ENCODE measurements around the gene PHIP.
A peak's percentile ranks its signal among the peaks of the same experiment; 100 is the strongest.
"Not testable (repeated sequence)": the region's sequence is repeated elsewhere in the genome, so short reads cannot be mapped to it uniquely, and the experiment has no call there.

Gene PHIP

DNA sequence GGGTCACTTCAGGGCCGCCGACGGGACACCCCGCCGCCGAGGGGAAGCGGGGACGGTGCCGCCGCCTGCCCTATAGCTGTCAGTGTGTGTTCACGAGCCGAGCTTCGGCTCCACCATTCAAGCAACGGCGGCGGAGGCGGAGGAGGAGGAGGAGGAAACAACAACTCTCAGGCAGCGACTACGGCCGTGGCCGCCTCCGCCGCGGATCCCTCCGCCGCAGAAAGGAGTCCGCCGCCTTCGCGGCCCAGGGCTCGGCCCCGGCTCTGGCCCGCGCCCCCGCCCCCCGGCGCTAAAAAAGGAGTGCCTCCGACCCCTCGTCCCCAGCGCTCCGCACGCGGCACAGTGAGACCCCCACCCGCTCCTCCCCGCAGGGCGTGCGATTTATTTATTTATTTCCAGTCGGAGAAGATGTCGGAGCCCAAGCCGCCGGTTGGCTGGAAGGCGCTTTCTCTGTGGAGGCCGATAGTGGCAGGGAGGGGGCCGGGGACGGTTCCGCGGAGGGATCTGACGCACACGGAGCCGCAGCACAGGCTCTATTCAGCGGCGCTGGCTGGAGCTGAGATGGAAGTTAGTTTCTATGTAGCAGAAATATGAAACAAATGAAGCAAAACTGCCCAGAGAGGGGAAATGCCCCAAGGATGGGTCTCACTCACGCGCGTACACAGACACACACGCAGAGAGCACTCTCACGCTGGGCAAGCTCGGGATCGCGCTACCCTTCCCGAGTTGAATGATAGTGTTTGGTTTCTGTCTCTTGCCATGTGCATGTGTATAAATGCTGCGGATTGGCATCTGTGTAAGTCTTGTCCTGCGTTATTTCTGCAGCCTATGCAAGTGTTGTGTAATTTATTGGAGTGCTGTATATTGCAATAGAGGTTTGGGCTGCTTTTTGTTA lies at the start of gene PHIP:
Gene PHIP (minus strand): TSS at position 180 of the 895 bp plus-strand sequence. CDS start 186 bp downstream, outside the sequence.
- peak; percentile 83 for DNase-seq (ENCODE audit: low spot score)

DNA sequence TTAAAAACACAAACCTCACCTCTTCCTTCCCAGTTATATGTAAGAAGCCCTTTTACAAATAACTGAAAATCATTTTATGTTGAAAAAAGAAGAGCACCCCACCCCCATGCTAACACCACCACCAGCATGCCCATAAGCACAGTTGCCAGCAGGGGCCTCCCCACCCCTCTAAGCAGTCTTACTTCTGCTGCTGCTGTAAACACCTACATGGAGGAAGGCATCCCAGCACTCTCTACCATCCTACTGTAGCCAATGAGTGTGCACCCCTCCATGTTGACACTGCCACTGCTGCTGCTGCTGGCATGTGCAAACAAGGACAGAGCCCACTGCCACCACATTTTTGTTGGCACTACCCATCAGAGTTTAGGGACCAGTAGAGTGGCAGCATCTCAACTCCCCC lies 49.6 kb upstream of the PHIP start:
- DNase-seq (ENCODE audit: low spot score): no peak

DNA sequence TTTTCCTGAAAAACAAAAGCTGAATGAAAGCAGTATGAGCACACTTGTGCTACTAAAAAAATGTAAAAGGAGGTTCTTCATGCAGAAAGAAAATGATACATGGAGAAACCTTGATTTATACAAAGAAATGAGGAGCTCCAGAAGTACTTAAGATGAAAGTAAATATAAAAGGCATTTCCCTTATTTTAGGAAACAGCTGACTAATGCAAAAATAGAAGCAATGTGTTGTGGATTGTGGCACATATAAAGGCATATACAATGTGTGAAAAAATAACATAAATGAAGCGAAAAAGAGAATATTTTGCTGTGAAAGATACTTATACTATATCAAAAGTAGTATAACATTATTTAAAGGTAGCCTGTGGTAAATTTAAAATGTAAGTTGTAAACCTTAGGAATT lies 41.2 kb upstream of the PHIP start:
- no peak for DNase-seq (ENCODE audit: low spot score)

DNA sequence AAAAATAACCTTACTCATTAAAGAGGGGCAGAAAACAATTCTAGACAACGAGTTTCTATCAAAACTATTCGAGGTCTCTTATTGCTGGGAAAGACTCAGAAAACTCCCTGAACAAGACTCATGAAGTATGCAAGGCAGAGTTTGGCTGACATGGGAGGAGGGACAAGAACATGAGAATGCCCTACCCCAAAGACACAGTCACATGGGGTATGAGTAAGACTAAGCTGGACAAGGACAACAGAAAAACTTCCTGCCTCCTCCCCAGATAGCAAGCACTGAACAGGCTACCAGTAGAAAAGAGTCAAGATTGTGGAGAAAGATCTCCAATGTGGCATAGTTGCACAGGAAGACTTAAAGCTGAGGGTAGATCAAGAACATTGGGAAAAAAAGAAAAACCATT lies 39.7 kb upstream of the PHIP start:
- DNase-seq (ENCODE audit: low spot score): no peak

DNA sequence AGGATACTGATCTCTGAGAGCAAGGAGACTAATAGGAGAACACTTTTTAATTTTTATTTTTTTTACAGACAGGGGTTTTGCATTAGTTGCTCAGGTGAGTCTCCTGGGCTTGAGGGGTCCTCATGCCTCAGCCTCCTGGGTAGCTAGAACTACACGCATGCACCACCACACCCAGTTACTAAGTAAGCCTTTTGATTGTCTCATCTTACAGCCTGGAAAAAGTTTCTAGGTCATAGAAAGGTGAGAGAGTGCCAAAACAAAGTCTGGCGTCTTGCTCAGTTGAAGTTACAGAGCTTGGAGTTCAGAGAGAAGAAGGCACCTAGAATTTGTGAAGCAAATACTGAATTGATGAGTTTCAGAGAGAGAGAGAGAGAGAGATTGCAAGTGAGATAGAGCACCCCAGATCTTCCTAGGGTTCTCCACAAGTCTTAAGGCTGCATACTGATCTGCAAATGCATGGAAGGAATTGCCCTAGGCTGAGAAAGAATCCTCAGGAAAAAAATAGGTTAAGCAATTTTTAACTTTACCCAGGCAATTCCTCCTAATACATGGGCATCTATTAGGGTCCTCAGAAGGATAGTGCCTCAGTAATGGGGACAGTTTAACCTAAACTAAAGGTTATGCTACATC lies 37.6 kb upstream of the PHIP start:
- no peak for DNase-seq (ENCODE audit: low spot score)

DNA sequence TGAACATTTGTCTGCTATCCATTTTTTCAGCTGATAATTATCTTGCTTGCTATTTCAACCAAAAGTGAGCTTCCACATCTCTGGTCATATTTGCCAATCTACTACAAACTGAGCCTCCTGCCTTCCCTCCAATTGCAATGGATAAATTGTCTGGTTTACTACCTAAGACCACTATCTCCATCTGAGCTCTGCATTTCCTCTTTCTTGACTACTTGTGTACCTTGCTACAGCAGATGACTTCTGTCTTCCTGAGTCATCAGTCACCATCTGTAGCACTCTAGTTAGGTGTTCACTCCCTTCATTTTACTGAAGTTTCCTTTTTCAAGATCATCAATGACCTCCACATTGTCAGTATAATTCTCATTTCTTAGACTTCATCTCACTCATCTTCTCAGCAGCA lies 33.5 kb upstream of the PHIP start:
- DNase-seq (ENCODE audit: low spot score): no peak

DNA sequence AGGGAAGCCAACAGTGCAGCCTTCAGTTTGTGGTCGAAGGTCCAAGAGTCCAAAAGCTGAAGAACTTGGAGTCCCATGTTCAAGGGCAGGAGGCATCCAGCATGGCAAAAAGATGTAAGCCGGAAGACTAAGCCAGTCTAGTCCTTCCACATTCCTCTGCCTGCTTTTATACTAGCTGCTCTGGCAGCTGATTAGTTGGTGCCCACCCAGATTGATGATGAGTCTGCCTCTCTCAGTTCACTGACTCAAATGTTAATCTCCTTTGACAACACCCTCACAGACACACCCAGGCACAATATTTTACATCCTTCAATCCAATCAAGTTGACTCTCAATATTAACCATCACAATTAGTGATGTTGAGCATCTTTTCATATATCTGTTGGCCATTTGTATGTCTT lies 23.1 kb upstream of the PHIP start:
- no peak for DNase-seq (ENCODE audit: low spot score)

DNA sequence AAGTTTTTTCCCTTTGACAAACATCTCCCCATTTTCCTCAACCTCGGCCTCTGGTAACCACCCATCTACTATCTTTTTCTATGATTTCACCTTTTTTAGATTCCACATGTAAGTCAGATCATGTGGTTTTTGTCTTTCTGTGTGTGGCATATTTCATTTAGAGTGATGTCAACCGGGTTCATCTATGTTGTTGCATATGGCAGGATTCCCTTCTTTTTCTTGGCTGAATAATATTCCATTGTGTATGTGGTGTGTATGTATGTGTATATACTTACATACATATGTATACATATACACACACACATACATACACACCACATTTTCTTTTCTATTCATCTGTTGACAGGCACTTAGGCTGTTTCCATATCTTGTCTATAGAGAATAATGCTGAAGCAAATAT lies 22.2 kb upstream of the PHIP start:
- DNase-seq (ENCODE audit: low spot score): no peak

DNA sequence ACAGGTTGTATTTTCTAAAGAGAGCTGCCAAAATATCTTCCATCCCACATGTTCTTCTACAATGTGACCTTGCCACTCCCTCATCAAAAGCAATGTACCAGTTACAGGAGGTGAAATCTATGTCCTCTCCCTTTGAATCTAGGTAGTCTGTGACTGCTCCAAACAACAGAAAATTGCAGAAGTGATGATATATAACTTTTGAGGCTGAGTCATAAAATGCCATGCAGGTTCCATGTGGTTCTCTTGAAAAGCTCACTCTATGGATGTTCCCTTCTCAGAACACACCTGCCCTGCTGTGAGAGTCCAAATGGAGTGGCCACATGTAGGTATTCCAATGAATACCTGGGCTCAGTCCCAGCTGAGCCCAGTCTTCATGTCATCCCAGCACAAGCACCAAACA lies 16.9 kb upstream of the PHIP start:
- no peak for DNase-seq (ENCODE audit: low spot score)

DNA sequence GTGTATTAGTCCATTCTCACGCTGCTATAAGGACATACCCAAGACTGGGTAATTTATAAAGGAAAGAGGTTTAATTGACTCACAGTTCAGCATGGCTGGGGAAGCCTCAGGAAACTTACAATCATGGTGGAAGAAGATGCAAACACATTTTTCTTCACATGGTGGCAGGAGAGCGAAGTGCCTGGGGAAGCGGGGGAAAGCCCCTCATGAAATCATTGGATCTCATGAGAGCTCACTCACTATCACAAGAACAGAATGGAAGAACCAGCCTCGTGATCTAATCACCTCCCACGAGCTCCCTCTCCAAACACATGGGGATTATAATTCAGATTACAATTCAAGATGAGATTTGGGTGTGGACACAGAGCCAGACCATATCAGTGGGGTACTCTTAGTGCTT lies 13.7 kb upstream of the PHIP start:
- not testable (repeated sequence) for DNase-seq (ENCODE audit: low spot score)

DNA sequence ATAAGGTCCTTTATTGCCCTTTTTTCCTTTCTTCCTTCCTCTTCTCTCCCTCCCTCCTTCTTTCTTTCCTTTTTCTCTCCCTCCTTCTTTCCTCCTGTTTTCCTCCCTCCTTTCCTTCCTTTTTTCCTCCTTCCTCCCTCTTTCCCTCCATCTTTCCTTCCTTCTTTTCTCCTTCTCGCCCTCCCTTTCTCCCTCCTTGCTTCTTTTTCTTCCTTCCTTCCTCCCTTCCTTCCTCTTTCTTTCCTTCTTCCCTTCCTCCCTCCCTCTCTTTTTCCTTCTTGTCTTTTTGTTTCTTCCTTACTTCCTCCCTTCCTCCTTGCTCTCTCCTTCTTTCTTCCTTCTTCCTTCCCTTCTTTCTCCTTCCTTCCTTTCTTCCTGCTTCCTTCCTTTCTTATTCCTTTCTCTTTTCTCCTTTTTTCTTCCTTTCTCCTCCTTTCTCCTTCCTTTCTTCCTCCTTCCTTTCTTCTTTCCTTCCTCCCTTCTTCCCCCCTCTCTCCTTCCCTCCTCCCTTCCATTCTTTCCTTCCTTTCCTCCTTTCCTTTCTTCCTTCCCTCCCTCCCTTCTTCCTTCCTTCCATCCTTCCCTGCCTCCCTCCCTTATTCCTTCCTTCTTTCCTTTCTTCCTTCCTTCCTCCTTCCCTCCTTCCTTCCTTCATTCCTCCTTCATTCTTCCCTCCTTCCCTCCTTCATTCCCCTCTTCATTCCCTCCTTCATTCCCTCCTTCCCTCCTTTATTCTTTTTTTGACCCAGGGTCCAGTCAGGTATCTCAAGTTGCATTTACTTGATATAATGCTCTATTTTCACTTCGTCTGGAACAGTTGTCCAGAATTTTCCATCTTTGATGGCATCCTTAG lies 11.7 kb upstream of the PHIP start:
- no peak for DNase-seq (ENCODE audit: low spot score)

DNA sequence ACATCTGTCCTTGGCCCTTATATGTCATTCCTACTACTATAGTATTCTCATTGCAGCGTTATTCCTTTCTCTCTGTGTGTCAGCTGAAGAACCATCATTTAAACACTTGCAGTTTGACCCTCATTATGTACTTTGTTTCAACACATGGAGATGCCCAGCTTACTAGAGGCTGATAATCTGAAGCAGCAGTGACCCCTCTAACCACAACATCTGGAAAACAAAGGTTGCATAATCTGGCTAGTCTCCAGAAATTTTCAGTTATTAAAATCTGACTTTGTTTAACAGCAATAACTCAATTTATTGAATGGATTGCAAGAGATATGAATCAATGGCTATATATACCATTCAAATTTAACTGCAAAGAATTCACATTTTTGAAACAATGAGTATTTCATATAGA lies 6.6 kb upstream of the PHIP start:
- DNase-seq (ENCODE audit: low spot score): no peak

DNA sequence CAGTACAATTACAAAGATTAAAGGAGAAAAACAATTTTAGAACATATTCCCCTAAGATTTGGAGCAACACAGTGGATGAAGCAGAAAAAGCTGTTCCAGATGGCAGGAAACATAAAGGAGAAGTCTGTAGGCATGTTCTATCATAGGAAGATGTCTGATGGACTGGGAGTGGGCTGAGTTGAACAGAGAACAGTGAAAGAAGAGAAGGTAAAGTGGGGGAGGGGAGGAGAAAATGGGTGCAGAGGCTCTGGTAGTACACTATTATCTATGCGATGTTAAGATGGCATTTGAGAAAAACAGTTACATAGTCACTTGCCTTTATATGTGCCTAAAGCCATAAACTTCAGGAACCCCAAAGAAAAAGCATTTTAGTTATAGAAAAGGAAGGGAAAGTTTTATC lies 4.2 kb upstream of the PHIP start:
- DNase-seq (ENCODE audit: low spot score): no peak

DNA sequence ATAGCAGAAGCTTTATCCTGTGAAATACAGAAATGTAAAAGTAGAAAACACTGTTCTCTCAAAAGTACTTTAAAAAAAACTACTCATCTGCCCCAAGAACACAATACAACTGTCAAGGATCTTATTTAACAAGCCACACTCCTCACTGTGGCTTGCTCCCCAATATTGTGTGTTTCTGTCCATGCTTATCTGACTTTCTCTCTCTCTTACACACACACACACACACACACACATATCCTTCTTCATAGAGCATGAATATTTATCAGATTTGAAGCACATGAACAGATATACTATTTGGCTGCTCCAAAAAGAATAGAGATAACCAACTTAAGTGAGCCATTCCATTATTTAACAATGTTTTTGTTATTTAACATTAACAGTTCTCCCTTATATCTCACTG lies 3.6 kb upstream of the PHIP start:
- DNase-seq (ENCODE audit: low spot score): no peak

DNA sequence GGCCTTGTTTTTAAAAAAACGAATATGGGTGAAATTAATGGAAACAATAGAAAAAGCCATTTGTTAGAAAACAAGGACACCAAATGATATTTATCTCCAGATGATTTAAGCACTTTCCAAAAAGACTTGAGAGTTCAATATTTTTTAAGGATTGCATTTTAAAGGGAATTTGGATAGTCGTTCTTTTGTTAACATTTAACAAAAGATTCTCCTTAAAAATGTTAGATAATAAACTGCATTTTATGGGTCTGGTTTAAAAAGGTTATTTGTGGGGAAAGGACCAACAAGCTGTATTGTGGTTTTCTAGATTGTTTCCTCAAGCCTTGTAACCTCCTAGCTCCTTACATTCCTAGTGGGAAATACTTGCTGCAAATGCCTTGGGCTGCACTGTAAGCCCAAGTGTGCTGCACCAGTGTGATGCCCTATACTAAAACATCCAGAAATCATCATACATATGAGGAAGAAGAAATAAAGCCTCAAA lies 1.5 kb upstream of the PHIP start:
- no peak for DNase-seq (ENCODE audit: low spot score)

DNA sequence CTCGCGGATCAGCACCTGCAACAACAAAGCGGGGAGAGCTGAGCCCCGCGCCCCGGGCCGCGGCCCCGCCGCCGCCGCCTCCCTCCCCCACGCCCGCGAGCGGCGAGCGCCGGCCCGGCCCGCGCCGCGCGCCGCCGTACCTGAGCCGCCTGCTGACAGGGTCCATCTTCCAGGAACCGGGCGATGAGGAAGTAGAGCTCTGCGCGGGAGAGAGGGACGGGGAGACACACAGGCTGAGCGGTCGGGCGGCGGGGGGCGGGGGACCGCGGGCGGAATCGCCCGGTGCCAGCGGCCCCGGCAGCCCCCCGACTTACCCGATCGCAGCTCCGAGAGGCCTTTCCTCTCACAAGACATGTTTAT lies 359 bp downstream of the PHIP start:
- DNase-seq (ENCODE audit: low spot score): peak; percentile 25

DNA sequence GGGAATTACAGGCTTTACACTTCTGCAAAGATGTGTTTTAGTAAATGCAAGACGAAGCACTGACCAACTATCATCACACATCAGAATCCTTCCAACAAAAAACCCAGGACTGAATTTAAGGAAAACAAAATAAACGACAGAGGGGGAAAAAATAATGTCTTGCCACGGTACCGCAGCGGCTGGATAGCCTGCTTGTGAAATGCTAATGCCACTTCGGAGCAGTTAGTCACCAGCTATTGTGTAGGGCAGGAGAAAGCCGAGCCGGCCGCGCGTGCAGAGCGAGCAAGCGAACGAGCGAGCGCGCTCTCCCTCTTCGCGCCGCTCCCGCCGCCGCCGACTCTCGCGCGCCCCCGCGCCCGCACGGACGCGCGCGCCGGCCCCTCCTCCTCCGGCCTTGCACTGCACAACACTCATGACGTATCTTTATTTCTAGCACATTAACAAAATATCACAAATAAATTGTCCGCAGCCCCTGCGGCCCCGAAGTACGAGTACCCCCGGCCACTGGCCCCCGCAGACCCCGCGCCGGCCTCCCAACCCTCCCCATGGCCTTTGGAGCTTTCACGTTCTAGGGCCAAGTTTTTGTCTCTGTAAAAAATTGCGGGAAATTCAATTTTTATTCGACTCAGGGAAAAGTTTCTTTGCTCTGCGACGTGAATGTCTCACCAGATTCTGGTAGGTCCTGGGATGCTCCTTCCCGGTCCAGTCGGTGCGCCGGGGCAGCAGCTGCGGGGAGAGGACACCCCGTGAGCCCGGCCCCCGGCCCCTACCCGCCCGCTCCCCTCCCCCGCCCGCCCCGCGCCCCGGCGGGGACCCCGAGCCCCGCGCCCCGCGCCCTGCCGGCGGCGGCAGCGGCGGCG lies 1.0 kb downstream of the PHIP start:
- peak; percentile 85 for DNase-seq (ENCODE audit: low spot score)

DNA sequence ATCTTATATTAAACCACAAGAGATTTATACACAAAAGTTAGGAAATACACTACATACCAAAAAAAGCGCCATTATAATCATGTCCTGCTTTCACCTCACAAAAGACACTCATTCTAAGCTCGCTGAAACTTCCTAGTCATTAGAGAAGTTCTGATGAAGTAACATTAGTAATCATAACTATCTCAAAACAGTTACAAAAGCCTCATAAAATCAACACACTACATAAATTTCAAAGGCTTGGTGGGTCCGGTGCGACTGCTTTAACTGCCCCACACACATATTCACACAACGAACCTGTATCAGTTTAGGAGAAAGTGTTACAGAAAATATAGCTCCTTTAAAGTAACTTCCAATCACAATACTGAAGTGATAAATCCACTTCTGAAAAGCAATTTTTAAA lies 1.9 kb downstream of the PHIP start:
- DNase-seq (ENCODE audit: low spot score): no peak

DNA sequence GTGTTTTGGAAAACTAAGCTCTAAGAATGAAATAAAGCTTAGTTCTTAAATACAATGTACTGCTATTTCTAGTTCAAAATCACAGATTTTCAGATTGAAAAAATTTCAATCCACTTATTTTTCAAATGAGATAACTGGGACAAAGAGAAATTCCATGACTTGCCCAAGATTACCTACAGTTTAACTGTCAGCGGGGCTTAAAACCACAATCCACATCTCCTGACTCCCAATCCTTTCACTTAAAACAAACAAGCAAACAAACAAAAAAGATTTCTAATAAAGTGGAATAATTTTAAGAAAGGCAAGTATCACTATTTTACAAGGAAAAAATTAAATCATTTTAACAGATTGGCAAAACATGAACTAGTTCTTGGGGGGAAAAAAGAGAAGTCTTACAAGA lies 4.2 kb downstream of the PHIP start:
- no peak for DNase-seq (ENCODE audit: low spot score)

DNA sequence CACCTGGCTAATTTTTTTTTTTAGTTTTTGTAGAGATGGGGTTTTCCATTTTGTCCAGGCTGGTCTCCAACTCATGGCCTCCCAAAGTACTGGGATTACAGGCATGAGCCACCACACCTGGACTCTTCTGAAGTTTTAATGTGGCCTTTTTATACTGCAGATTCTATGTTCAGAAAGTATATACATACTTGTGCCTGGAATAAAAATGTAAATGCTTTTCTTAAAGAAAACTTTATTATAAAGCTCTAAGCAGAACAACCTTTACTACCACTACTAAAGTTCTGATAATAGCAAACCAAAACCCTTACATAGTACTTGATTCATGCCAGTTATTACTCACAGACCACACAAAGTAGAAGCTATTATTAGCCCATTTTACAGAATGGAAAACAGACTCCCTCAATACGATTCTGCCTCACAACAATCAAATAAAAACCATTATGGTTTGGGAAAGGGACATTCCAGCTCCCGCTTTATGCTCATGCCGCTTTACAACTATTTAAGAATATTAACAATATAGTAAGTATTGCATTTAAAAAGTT lies 5.3 kb downstream of the PHIP start:
- DNase-seq (ENCODE audit: low spot score): no peak

DNA sequence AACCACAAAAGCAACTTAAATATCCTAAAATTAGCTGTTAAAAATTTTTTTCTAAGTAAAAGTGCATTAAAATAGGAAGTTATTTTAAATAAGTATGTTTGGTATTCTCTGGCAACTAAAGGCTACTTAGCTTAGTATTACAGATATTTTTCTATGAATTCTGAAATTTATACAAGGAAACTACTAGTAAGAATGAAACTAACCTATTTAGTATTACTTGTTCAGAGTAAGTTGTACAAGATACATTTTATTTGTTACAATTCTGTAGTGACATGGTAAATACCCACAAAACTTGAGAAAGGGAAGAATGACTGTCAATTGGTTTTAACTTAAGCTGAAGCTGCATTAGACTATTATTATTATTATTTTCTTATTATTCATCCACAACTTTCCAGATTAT lies 6.5 kb downstream of the PHIP start:
- DNase-seq (ENCODE audit: low spot score): no peak
